WTC11 (cell line): ENCODE measurements around the gene PRR12. TPM values are rescaled to one million over a fixed set of nuclear protein-coding genes. Genes with fewer than 3 reads are reported as not detected.

ENCODE experiments used
- ATAC-seq: fragments of 200-7000 bp; cut with Tn5 transposase; 2 replicates; pipeline ENCODE4 v1.10.0; 2021; ENCODE audit warnings: mild to moderate bottlenecking, moderate library complexity
- CTCF ChIA-PET: fragments of 300-600 bp; sonication (Branson Sonifier 250); formaldehyde crosslinking; loops from one replicate; lab custom pipeline; 2021; ENCODE audit warnings: antibody characterized with exemption; lab: Charles Lee
- POLR2A ChIA-PET: fragments of 350-600 bp; sonication (Branson Sonifier 250); formaldehyde crosslinking; loops from one replicate; lab custom pipeline; 2021; ENCODE audit warnings: antibody characterized with exemption; lab: Charles Lee
- DNase-seq: peaks from one replicate; pipeline ENCODE4 v3.0.0; 2021; ENCODE audit warnings: low spot score
- H3K27ac Mint-ChIP-seq: 2 replicates; pipeline ENCODE4 v1.8.0; 2021; ENCODE audit warnings: mixed read lengths
- H3K27me3 Mint-ChIP-seq: 2 replicates; pipeline ENCODE4 v1.8.0; 2021; ENCODE audit warnings: low read depth, mild to moderate bottlenecking, moderate library complexity, mixed read lengths
- H3K36me3 Mint-ChIP-seq: 2 replicates; pipeline ENCODE4 v1.8.0; 2021; ENCODE audit warnings: mixed read lengths
- H3K4me1 Mint-ChIP-seq: 2 replicates; pipeline ENCODE4 v1.8.0; 2022; ENCODE audit warnings: mixed read lengths
- H3K4me3 Mint-ChIP-seq: 2 replicates; pipeline ENCODE4 v1.8.0; 2021; ENCODE audit warnings: mild to moderate bottlenecking, moderate library complexity, mixed read lengths
- H3K9me3 Mint-ChIP-seq: 2 replicates; pipeline ENCODE4 v1.8.0; 2021; ENCODE audit warnings: mixed read lengths
- ARID4B ChIP-seq: sonication (generic); formaldehyde crosslinking; IDR thresholded peaks from 2 replicates; pipeline ENCODE4 v1.8.0; 2023; ENCODE audit warnings: missing genetic modification reagents, mild to moderate bottlenecking, borderline replicate concordance
- ATF1 ChIP-seq: sonication (generic); formaldehyde crosslinking; IDR thresholded peaks from 2 replicates; pipeline ENCODE4 v1.8.1; 2023; ENCODE audit warnings: mild to moderate bottlenecking, moderate library complexity, missing genetic modification reagents
- FOXK1 ChIP-seq: sonication (generic); formaldehyde crosslinking; IDR thresholded peaks from 2 replicates; pipeline ENCODE4 v1.8.0; 2022; ENCODE audit warnings: mild to moderate bottlenecking, moderate library complexity, missing genetic modification reagents
- GRHL2 ChIP-seq: fragments of 250-450 bp; sonication (Bioruptor Pico); IDR thresholded peaks from 2 replicates; pipeline ENCODE4 v1.8.0; 2022; ENCODE audit warnings: mild to moderate bottlenecking, moderate library complexity; ENCODE audit not compliant: insufficient replicate concordance, severe bottlenecking
- NFE2L1 ChIP-seq: sonication (generic); formaldehyde crosslinking; IDR thresholded peaks from 2 replicates; pipeline ENCODE4 v1.8.1; 2023; ENCODE audit warnings: missing genetic modification reagents
- PRDM15 ChIP-seq: sonication (generic); formaldehyde crosslinking; IDR thresholded peaks from 2 replicates; pipeline ENCODE4 v1.8.0; 2022; ENCODE audit warnings: missing genetic modification reagents
- PREB ChIP-seq: sonication (generic); formaldehyde crosslinking; IDR thresholded peaks from 2 replicates; pipeline ENCODE4 v1.8.1; 2022; ENCODE audit warnings: mild to moderate bottlenecking, missing genetic modification reagents, moderate library complexity, borderline replicate concordance
- SP1 ChIP-seq: sonication (generic); formaldehyde crosslinking; conservative IDR thresholded peaks from 2 replicates; pipeline ENCODE4 v1.8.1; 2022; ENCODE audit warnings: missing genetic modification reagents
- TCF7 ChIP-seq: sonication (generic); formaldehyde crosslinking; IDR thresholded peaks from 2 replicates; pipeline ENCODE4 v1.8.0; 2022; ENCODE audit warnings: mild to moderate bottlenecking, low read depth, missing genetic modification reagents, moderate library complexity
- TEAD4 ChIP-seq: sonication (generic); formaldehyde crosslinking; IDR thresholded peaks from 2 replicates; pipeline ENCODE4 v1.8.0; 2022; ENCODE audit warnings: mild to moderate bottlenecking, missing genetic modification reagents
- USF1 ChIP-seq: sonication (generic); formaldehyde crosslinking; IDR thresholded peaks from 2 replicates; pipeline ENCODE4 v1.8.0; 2022; ENCODE audit warnings: mild to moderate bottlenecking, missing genetic modification reagents
- USF2 ChIP-seq: sonication (generic); formaldehyde crosslinking; IDR thresholded peaks from 2 replicates; pipeline ENCODE4 v1.8.1; 2023; ENCODE audit warnings: mild to moderate bottlenecking, missing genetic modification reagents, moderate library complexity
- ZNF121 ChIP-seq: sonication (generic); formaldehyde crosslinking; IDR thresholded peaks from 2 replicates; pipeline ENCODE4 v1.8.0; 2023; ENCODE audit warnings: missing genetic modification reagents
- ZNF281 ChIP-seq: sonication (generic); formaldehyde crosslinking; IDR thresholded peaks from 2 replicates; pipeline ENCODE4 v1.8.0; 2023; ENCODE audit warnings: mild to moderate bottlenecking, missing genetic modification reagents
- ZNF512 ChIP-seq: sonication (generic); formaldehyde crosslinking; IDR thresholded peaks from 2 replicates; pipeline ENCODE4 v1.8.1; 2022; ENCODE audit warnings: missing genetic modification reagents, borderline replicate concordance
- total RNA-seq: library from RNA; stranded (reverse); gene quantifications from 3 replicates; pipeline ENCODE4 v1.2.3, GENCODE V29; 2021

Gene PRR12
- total RNA-seq, 1 experiment from 2014 or later, result 86.1 TPM

- peak overlapping the region; percentile 95 for H3K27ac Mint-ChIP-seq
- peaks cover 10% of the 10 kb centered on the region for H3K36me3 Mint-ChIP-seq
- DNase-seq (no peak), ATAC-seq (0 out of 2 replicates have a peak, but pooled peaks have one; percentile 0)
- CTCF ChIA-PET, result interaction anchor here (0.6 to 4.0 kb wide), 6 partner anchors 18 to 116 kb away, joined by 3 to 21 read pairs (median 4); partner anchors contain the start of genes FLT3LG and PRMT1
- H3K4me1 Mint-ChIP-seq, result peaks cover 17% of the 10 kb centered on the region
- H3K4me3 Mint-ChIP-seq, result peak overlapping the region; percentile 4; the same call in 1 of the 2 replicates
- no peak for TF ChIP-seq FOXK1 (CRISPR knock-in tag)
- no peak for TF ChIP-seq ZNF121 (CRISPR knock-in tag)
- no peak for TF ChIP-seq NFE2L1
- TF ChIP-seq USF2 (CRISPR knock-in tag), result no peak
- TF ChIP-seq GRHL2 (CRISPR knock-in tag), result no peak
- no peak for TF ChIP-seq SP1 (CRISPR knock-in tag)
- no peak for TF ChIP-seq ARID4B
- no peak for TF ChIP-seq ATF1 (CRISPR knock-in tag)
- TF ChIP-seq ZNF281, result no peak
- TF ChIP-seq TEAD4 (CRISPR knock-in tag), result no peak
- TF ChIP-seq USF1 (CRISPR knock-in tag), result no peak
- TF ChIP-seq PRDM15 (CRISPR knock-in tag), result no peak
- TF ChIP-seq ZNF512 (CRISPR knock-in tag), result no peak
- no peak for TF ChIP-seq PREB (CRISPR knock-in tag)
- no peak for TF ChIP-seq TCF7 (CRISPR knock-in tag)
- no peaks in the 10 kb centered on the region for H3K9me3 Mint-ChIP-seq
- H3K27me3 Mint-ChIP-seq, result no peaks in the 10 kb centered on the region
- POLR2A ChIA-PET, result interaction anchor here (0.5 to 1.1 kb wide), 5 partner anchors 9 to 87 kb away, joined by 3 to 5 read pairs (median 4); no protein-coding TSS in a partner anchor
These were observed 1.5 kb upstream of the PRR12 start for GRCh38 chr19:49589502-49589905.
